GM12878 (cell line): ENCODE data around the gene MAEL. TPM values are rescaled to one million over a fixed set of nuclear protein-coding genes. Genes with fewer than 3 reads are reported as not detected.

Source experiments
- ATAC-seq: fragments of 200-7000 bp; cut with Tn5 transposase; 3 replicates; pipeline ENCODE4 v1.9.1; 2020; ENCODE audit warnings: mild to moderate bottlenecking, moderate library complexity
- BruUV-seq: library from RNA; stranded (reverse); fragments of 400-500 nt; replicated peaks from 2 replicates; lab custom pipeline; 2021; lab: Mats Ljungman, UMichigan
- CTCF ChIA-PET: fragments of 300-600 bp; sonication (Branson Sonifier 250); formaldehyde crosslinking; extraction: SDS; loops from one replicate; lab custom pipeline; 2021; ENCODE audit warnings: inconsistent platforms; lab: Yijun Ruan, JAX
- POLR2A ChIA-PET: fragments of 350-600 bp; formaldehyde crosslinking; extraction: SDS; loops from one replicate; lab custom pipeline; 2021; ENCODE audit warnings: inconsistent platforms; lab: Charles Lee
- RAD21 ChIA-PET: fragments of 300-600 bp; sonication (Branson Sonifier 250); formaldehyde crosslinking; loops from one replicate; lab custom pipeline; 2023; ENCODE audit warnings: antibody characterized with exemption; ENCODE audit not compliant: unreplicated experiment; lab: Charles Lee
- SMC1A ChIA-PET: fragments of 300-600 bp; sonication (Branson Sonifier 250); formaldehyde crosslinking; loops from one replicate; lab custom pipeline; 2023; ENCODE audit not compliant: unreplicated experiment, uncharacterized antibody; lab: Charles Lee
- DNase-seq: peaks from one replicate; pipeline ENCODE4 v3.0.0-alpha.2; 2011; ENCODE audit warnings: low read depth, low spot score
- FAIRE-seq: peaks from 3 replicates; lab custom pipeline; 2011; peaks lifted over from hg19 to GRCh38; lab: Jason Lieb, UNC
- H2AFZ ChIP-seq: 2 replicates; pipeline ENCODE4 v1.6.0; 2011; ENCODE audit warnings: low read depth, low read length, control low read depth; ENCODE audit not compliant: control insufficient read depth
- H3K27ac ChIP-seq: 2 replicates; pipeline ENCODE4 v1.5.1; 2011; ENCODE audit warnings: control low read depth; ENCODE audit not compliant: control insufficient read depth, insufficient read depth
- H3K27me3 ChIP-seq, 2 experiments: replicated peaks in 1 of 2; 2 replicates each; pipeline versions ENCODE4 v1.6.0 to v1.6.1; 2011; ENCODE audit warnings: low read length in 1 of 2; ENCODE audit not compliant: control insufficient read depth in 2 of 2, insufficient read depth in 2 of 2
- H3K36me3 ChIP-seq, 2 experiments: 2 replicates each; pipeline ENCODE4 v1.5.1; 2011; ENCODE audit warnings: low read length in 1 of 2; ENCODE audit not compliant: control insufficient read depth in 2 of 2, insufficient read depth in 2 of 2
- H3K4me1 ChIP-seq: 2 replicates; pipeline ENCODE4 v1.6.1; 2011; ENCODE audit warnings: mild to moderate bottlenecking, low read length, moderate library complexity, mixed read lengths; ENCODE audit not compliant: control insufficient read depth, insufficient read depth
- H3K4me2 ChIP-seq: 2 replicates; pipeline ENCODE4 v1.6.0; 2011; ENCODE audit warnings: control low read depth; ENCODE audit not compliant: control insufficient read depth, insufficient read depth
- H3K4me3 ChIP-seq: fragments of 200-600 bp; sonication (generic); 2 replicates; pipeline ENCODE4 v1.5.1; 2016
- H3K79me2 ChIP-seq: 2 replicates; pipeline ENCODE4 v1.6.0; 2011; ENCODE audit warnings: low read length; ENCODE audit not compliant: control insufficient read depth, insufficient read depth
- H3K9ac ChIP-seq: 2 replicates; pipeline ENCODE4 v1.8.0; 2011; ENCODE audit warnings: low read length, control low read depth, mixed read lengths; ENCODE audit not compliant: control insufficient read depth, insufficient read depth
- H3K9me3 ChIP-seq: replicated peaks from 3 replicates; pipeline ENCODE4 v1.5.1; 2011; ENCODE audit warnings: mild to moderate bottlenecking, low read length; ENCODE audit not compliant: control insufficient read depth, insufficient read depth
- H4K20me1 ChIP-seq: 2 replicates; pipeline ENCODE4 v1.6.0; 2011; ENCODE audit not compliant: control insufficient read depth, insufficient read depth
- CBX3 ChIP-seq: fragments of 200-600 bp; sonication (generic); IDR thresholded peaks from 2 replicates; pipeline ENCODE4 v1.6.1; 2016; ENCODE audit warnings: low read depth, borderline replicate concordance
- CHD2 ChIP-seq: IDR thresholded peaks from 2 replicates; pipeline ENCODE4 v1.6.1; 2011; ENCODE audit warnings: low read depth, low read length, improper control_type of control experiment, borderline replicate concordance
- EED ChIP-seq: sonication (generic); IDR thresholded peaks from 2 replicates; pipeline ENCODE4 v1.6.1; 2016; ENCODE audit warnings: antibody characterized with exemption, low read depth
- HDAC6 ChIP-seq: fragments of 200-600 bp; sonication (generic); IDR thresholded peaks from one replicate; pipeline ENCODE4 v1.8.0; 2017; ENCODE audit warnings: antibody characterized with exemption; ENCODE audit not compliant: unreplicated experiment
- JUNB ChIP-seq: IDR thresholded peaks from 2 replicates; pipeline ENCODE4 v1.6.1; 2016; ENCODE audit warnings: antibody characterized with exemption, mild to moderate bottlenecking
- NFXL1 ChIP-seq: fragments of 450-650 bp; IDR thresholded peaks from 2 replicates; pipeline ENCODE4 v1.6.1; 2017; ENCODE audit warnings: antibody characterized with exemption, mild to moderate bottlenecking, borderline replicate concordance
- NKRF ChIP-seq: fragments of 450-650 bp; conservative IDR thresholded peaks from 2 replicates; pipeline ENCODE4 v1.6.1; 2017; ENCODE audit warnings: mild to moderate bottlenecking, moderate library complexity
- NR2C1 ChIP-seq: fragments of 450-650 bp; IDR thresholded peaks from 2 replicates; pipeline ENCODE4 v1.6.1; 2017; ENCODE audit warnings: antibody characterized with exemption, mild to moderate bottlenecking, moderate library complexity
- POLR2A ChIP-seq: IDR thresholded peaks from 2 replicates; pipeline ENCODE4 v1.6.1; 2011; ENCODE audit warnings: low read depth, mild to moderate bottlenecking, low read length
- SKIL ChIP-seq: fragments of 450-650 bp; IDR thresholded peaks from 2 replicates; pipeline ENCODE4 v1.6.1; 2017; ENCODE audit warnings: mild to moderate bottlenecking, low read depth, inconsistent platforms; ENCODE audit not compliant: poor library complexity, severe bottlenecking
- SMARCA5 ChIP-seq: fragments of 450-650 bp; IDR thresholded peaks from 2 replicates; pipeline ENCODE4 v1.6.1; 2017; ENCODE audit warnings: mild to moderate bottlenecking
- SMC3 ChIP-seq: IDR thresholded peaks from 2 replicates; pipeline ENCODE4 v1.6.1; 2011; ENCODE audit warnings: low read length, improper control_type of control experiment, borderline replicate concordance
- SREBF2 ChIP-seq: IDR thresholded peaks from 2 replicates; pipeline ENCODE4 v1.6.1; 2012; ENCODE audit warnings: mild to moderate bottlenecking, low read length
- TCF7 ChIP-seq: IDR thresholded peaks from 2 replicates; pipeline ENCODE4 v1.6.1; 2014; ENCODE audit warnings: antibody characterized with exemption, borderline replicate concordance
- ZNF274 ChIP-seq: IDR thresholded peaks from one replicate; pipeline ENCODE4 v1.8.0; 2011; ENCODE audit not compliant: insufficient read length, insufficient read depth
- WGBS: methylation state at CpG from one replicate; pipeline ENCODE4 v1.1.6; 2016; ENCODE audit warnings: low lambda C conversion rate; ENCODE audit not compliant: insufficient replicate concordance, insufficient coverage; ENCODE audit errors: missing lambda C conversion rate; 5-methylcytosine and 5-hydroxymethylcytosine counted together
- in situ Hi-C: fragments of 300-500 bp; cut with MboI; formaldehyde crosslinking; loops from 9 replicates; pipeline ENCODE4 v1.14.3; 2018; ENCODE audit warnings: mixed read lengths
- intact Hi-C: fragments of 100-400 bp; cut with micrococcal nuclease; formaldehyde crosslinking; loops from one replicate; pipeline ENCODE4 v1.14.2; 2022; ENCODE audit not compliant: unreplicated experiment
- polyA plus RNA-seq, 11 experiments: library from polyadenylated mRNA; depleted of rRNA in 4 of 11; unstranded in 6 of 11; stranded (reverse) in 5 of 11; fragments of >200 nt; fragmentation: Nextera tagmentation in 4 of 11; fragmentation: Illumina TruSeq in 1 of 11; extraction: Ambion mirVana in 4 of 11; extraction: Trizol in 1 of 11; gene quantifications; 1 replicate in 1 of 11; 2 replicates in 10 of 11; pipeline versions ENCODE4 v1.2.1 to v1.2.3, GENCODE V29; 2011 to 2016; ENCODE audit warnings: inconsistent platforms in 2 of 11, missing spikeins in 2 of 11, low read depth in 1 of 11
- total RNA-seq, 4 experiments: library from RNA; depleted of rRNA in 3 of 4; stranded (reverse); fragments of >200 nt in 3 of 4; fragmentation: Illumina TruSeq in 1 of 4; extraction: Trizol in 1 of 4; gene quantifications; 2 replicates each; pipeline versions ENCODE4 v1.2.1 to v1.2.3, GENCODE V29; 2013 to 2021
- TF ChIP-seq, protein P1 (sequence below): fragments of 450-650 bp; IDR thresholded peaks from 2 replicates; pipeline ENCODE4 v1.6.1; 2017; ENCODE audit warnings: mild to moderate bottlenecking, moderate library complexity

The MAEL gene
- total and polyA plus RNA-seq, 10 of the 15 experiments (the other 5 are each of a cell fraction or from before 2014, with no cell fraction given): 0.10 to 0.43 (median 0.24) TPM; not detected in 2

- TF ChIP-seq CBX3: no peak
- TF ChIP-seq SKIL: no peak
- TF ChIP-seq NR2C1: no peak
- no peak for TF ChIP-seq TCF7
- no peak for TF ChIP-seq EED
These were observed 17.8 kb upstream of the MAEL start (continued) for GRCh38 chr1:166971252-166971651.

DNA sequence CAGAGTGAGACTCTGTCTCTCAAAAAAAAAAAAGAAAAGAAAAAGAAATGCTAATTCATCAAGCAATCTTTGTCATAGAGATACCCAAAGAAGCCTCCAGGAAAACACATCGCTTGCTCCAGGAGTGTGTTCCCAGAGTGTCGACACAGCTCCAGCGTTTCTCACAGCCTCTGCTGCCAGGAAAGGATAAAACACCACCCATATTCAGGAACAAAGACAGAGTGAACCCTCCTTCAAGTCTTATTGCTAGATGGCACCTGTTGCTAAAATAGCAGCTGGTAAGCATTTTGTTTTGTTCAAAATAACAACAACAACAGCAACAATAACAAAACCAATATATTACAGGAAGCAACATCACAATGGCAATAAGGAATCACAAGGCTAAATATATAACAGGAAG, 16.9 kb upstream of the MAEL start:
- Histone ChIP-seq H3K27me3 (peaks cover 0 to 7% of the 10 kb centered on the region in 2 experiments), H3K79me2 (0 out of 2 replicates have a peak, but pooled peaks cover 3% of the 10 kb centered on the region), H4K20me1 (no peaks in the 10 kb centered on the region), H3K9me3 (no peaks in the 10 kb centered on the region), H3K4me3 (no peak overlapping the region), H3K9ac (no peak overlapping the region), H2AFZ (no peak overlapping the region), H3K4me2 (no peak overlapping the region), H3K4me1 (peaks cover 26% of the 10 kb centered on the region), H3K27ac (no peak overlapping the region), H3K36me3 (no peaks in the 10 kb centered on the region)
- intact Hi-C loops (no loop called here), in situ Hi-C loops (no loop called here)
- ChIA-PET CTCF (interaction anchor here (0.6 kb wide), 1 partner anchor 76 kb away, joined by 3 read pairs; no protein-coding TSS in a partner anchor), RAD21 (no interaction called here), SMC1A (no interaction called here), POLR2A (no interaction called here)
- no peak for DNase-seq
- no peak for FAIRE-seq
- no peak for ATAC-seq
- TF ChIP-seq SMC3 (no peak), SMARCA5 (no peak), SREBF2 (no peak), ZNF274 (no peak), NFXL1 (no peak), HDAC6 (no peak), POLR2A (no peak), NKRF (no peak), JUNB (no peak), CHD2 (no peak)
- TF ChIP-seq, protein P1, sequence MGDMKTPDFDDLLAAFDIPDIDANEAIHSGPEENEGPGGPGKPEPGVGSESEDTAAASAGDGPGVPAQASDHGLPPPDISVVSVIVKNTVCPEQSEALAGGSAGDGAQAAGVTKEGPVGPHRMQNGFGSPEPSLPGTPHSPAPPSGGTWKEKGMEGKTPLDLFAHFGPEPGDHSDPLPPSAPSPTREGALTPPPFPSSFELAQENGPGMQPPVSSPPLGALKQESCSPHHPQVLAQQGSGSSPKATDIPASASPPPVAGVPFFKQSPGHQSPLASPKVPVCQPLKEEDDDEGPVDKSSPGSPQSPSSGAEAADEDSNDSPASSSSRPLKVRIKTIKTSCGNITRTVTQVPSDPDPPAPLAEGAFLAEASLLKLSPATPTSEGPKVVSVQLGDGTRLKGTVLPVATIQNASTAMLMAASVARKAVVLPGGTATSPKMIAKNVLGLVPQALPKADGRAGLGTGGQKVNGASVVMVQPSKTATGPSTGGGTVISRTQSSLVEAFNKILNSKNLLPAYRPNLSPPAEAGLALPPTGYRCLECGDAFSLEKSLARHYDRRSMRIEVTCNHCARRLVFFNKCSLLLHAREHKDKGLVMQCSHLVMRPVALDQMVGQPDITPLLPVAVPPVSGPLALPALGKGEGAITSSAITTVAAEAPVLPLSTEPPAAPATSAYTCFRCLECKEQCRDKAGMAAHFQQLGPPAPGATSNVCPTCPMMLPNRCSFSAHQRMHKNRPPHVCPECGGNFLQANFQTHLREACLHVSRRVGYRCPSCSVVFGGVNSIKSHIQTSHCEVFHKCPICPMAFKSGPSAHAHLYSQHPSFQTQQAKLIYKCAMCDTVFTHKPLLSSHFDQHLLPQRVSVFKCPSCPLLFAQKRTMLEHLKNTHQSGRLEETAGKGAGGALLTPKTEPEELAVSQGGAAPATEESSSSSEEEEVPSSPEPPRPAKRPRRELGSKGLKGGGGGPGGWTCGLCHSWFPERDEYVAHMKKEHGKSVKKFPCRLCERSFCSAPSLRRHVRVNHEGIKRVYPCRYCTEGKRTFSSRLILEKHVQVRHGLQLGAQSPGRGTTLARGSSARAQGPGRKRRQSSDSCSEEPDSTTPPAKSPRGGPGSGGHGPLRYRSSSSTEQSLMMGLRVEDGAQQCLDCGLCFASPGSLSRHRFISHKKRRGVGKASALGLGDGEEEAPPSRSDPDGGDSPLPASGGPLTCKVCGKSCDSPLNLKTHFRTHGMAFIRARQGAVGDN: no peak
- BruUV-seq: no TSS peak
- 54% methylated on average over 3 of the region's 3 CpGs for WGBS
